ENCODE data around the gene MAMLD1. TPM values are rescaled to one million over a fixed set of nuclear protein-coding genes. Genes with fewer than 3 reads are reported as not detected.
A peak's percentile ranks its signal among the peaks of the same experiment; 100 is the strongest.

Gene MAMLD1
- total and polyA plus RNA-seq, 2 of the 8 experiments (the other 6 are each of a cell fraction or from before 2014, with no cell fraction given) = 0.09 to 0.26 TPM

- Histone ChIP-seq H3K27ac (ENCODE audit: low read depth, low read length) (no peak overlapping the region), H3K79me1 (ENCODE audit: low read depth, low read length) (no peaks in the 10 kb centered on the region), H3K23me2 (ENCODE audit: low read depth, low read length) (no peaks in the 10 kb centered on the region), H3K27me3 (replicated peaks in 1 of 4; ENCODE audit: control insufficient read depth in 3 of 4, extremely low read depth in 1 of 4, insufficient read depth in 3 of 4, low read length in 3 of 4) (no peaks in the 10 kb centered on the region; a peak in 2 of 7 replicates), H2AFZ (ENCODE audit: low read length) (no peak overlapping the region), H2BK15ac (ENCODE audit: low read length) (no peak overlapping the region), H3K36me3 (ENCODE audit: control insufficient read depth in 2 of 4, insufficient read depth in 4 of 4, low read length in 3 of 4) (no peaks in the 10 kb centered on the region), H3K56ac (replicated peaks; ENCODE audit: insufficient read length, low read depth, low read length) (no peak overlapping the region), H4K8ac (ENCODE audit: extremely low read depth, insufficient read depth, low read length) (no peak overlapping the region), H2BK120ac (replicated peaks; ENCODE audit: low read depth, low read length) (no peak overlapping the region), H3K9ac (replicated peaks in 1 of 4; ENCODE audit: extremely low read depth in 1 of 4, low read depth in 3 of 4, low read length in 3 of 4) (no peak overlapping the region), H3K4ac (replicated peaks; ENCODE audit: insufficient read length, low read depth, low read length) (no peak overlapping the region), H3K18ac (ENCODE audit: extremely low read depth, low read length) (peak overlapping the region; percentile 71), H3K14ac (ENCODE audit: insufficient read length) (no peak overlapping the region), H4K91ac (replicated peaks; ENCODE audit: insufficient read length, low read length) (no peak overlapping the region), H2AK5ac (ENCODE audit: low read depth, low read length) (no peak overlapping the region), H2BK20ac (ENCODE audit: low read length) (peak overlapping the region; percentile 72; the same call in 1 of the 2 replicates), H2BK12ac (ENCODE audit: low read depth, low read length) (no peak overlapping the region), H4K20me1 (replicated peaks in 1 of 2; ENCODE audit: control insufficient read depth in 1 of 2, insufficient read depth in 2 of 2, low read length in 2 of 2) (no peaks in the 10 kb centered on the region), H3K4me2 (ENCODE audit: insufficient read depth in 1 of 2, low read depth in 2 of 2, low read length in 2 of 2) (peak overlapping the region in 1 of 2 experiments; percentile 63; a peak in 3 of 4 replicates), H3K9me3 (ENCODE audit: insufficient read depth in 2 of 2, low read depth in 1 of 2, low read length in 1 of 2) (no peaks in the 10 kb centered on the region), H3K4me1 (replicated peaks in 1 of 4; ENCODE audit: control insufficient read depth in 3 of 4, insufficient read depth in 4 of 4, low read length in 3 of 4) (peaks cover 0 to 4% (median 3%) of the 10 kb centered on the region in 4 experiments; a peak in 3 of 7 replicates), H2BK5ac (ENCODE audit: low read depth, low read length) (no peak overlapping the region), H4K5ac (ENCODE audit: insufficient read length, low read depth, low read length) (no peak overlapping the region), H3K79me2 (ENCODE audit: control insufficient read depth in 1 of 2, insufficient read depth in 2 of 2, low read length in 2 of 2) (no peaks in the 10 kb centered on the region), H3K4me3 (ENCODE audit: extremely low read depth in 1 of 4, insufficient read depth in 2 of 4, low read depth in 3 of 4, low read length in 4 of 4) (no peak overlapping the region), H3K23ac (ENCODE audit: insufficient read length) (no peak overlapping the region)
- DNase-seq (ENCODE audit: low read depth in 1 of 2, low spot score in 2 of 2) (peak; percentile 50 to 53), FAIRE-seq (peak; percentile 97)
- TF ChIP-seq TEAD4 (IDR thresholded peaks at IDR 0.05; ENCODE audit: low read depth, low read length) (peak; percentile 63), MAFK (IDR thresholded peaks at IDR 0.05; ENCODE audit: low read depth, low read length) (no peak), SIX5 (IDR thresholded peaks at IDR 0.05; ENCODE audit: low read depth, low read length) (no peak), CHD2 (IDR thresholded peaks at IDR 0.05; ENCODE audit: low read length) (no peak), KDM5A (IDR thresholded peaks at IDR 0.05; ENCODE audit: low read length) (no peak), SRF (IDR thresholded peaks at IDR 0.05; ENCODE audit: low read depth, low read length) (no peak), BCL11A (IDR thresholded peaks at IDR 0.05; ENCODE audit: low read depth in 2 of 2, low read length in 2 of 2) (no peak), NANOG (IDR thresholded peaks at IDR 0.05; ENCODE audit: insufficient read depth, low read depth, low read length, poor library complexity, severe bottlenecking) (peak; percentile 28), SP1 (IDR thresholded peaks at IDR 0.05; ENCODE audit: low read depth, low read length) (no peak), ASH2L (IDR thresholded peaks at IDR 0.05; ENCODE audit: low read length) (peak; percentile 76)
- POLR2A ChIA-PET (ENCODE audit: partially characterized antibody) = no interaction called here
- CTCF ChIA-PET (ENCODE audit: partially characterized antibody) = no interaction called here
- 3% methylated on average over 3 of the region's 4 CpGs; no CpG with 5 or more reads in 1 of the 2 experiments for WGBS, 2 experiments (ENCODE audit: extremely low coverage in 1 of 2, insufficient coverage in 1 of 2, insufficient read length in 1 of 2, insufficient replicate concordance in 2 of 2, low coverage in 1 of 2, low lambda C conversion rate in 2 of 2, missing lambda C conversion rate in 1 of 2)
These were observed 14.8 kb upstream of the MAMLD1 start for GRCh38 chrX:150348365-150348764.
